ENCODE data around the gene NAT9.

The NAT9 gene

GRCh38 chr17:74779948-74780400 lies 3.8 kb upstream of the NAT9 start:
- peak; percentile 84 for TF ChIP-seq MAX (IDR thresholded peaks at IDR 0.05; ENCODE audit: low read depth, low read length)
- no peak for TF ChIP-seq POLR2A (IDR thresholded peaks at IDR 0.05; ENCODE audit: extremely low read depth, insufficient read length)
- no peak overlapping the region for H3K4me3 ChIP-seq (ENCODE audit: low read depth, low read length)
- peak; percentile 97 for DNase-seq (ENCODE audit: low read depth)

- TF ChIP-seq MYC (IDR thresholded peaks at IDR 0.05; ENCODE audit: low read depth, low read length) (no peak), CTCF (IDR thresholded peaks at IDR 0.05; ENCODE audit: low read depth, low read length) (no peak), POLR2A (IDR thresholded peaks at IDR 0.05; ENCODE audit: extremely low read depth, insufficient read length) (no peak), MAX (IDR thresholded peaks at IDR 0.05; ENCODE audit: low read depth, low read length) (no peak)
- peak overlapping the region; percentile 29 for H3K4me3 ChIP-seq (ENCODE audit: low read depth, low read length)
- peak; percentile 35 for DNase-seq (ENCODE audit: low read depth)
Measured at GRCh38 chr17:74779501-74779900, 3.4 kb upstream of the NAT9 start.

- peak overlapping the region; percentile 29 for H3K4me3 ChIP-seq (ENCODE audit: low read depth, low read length)
- peak; percentile 88 for DNase-seq (ENCODE audit: low read depth)
- peak; percentile 86 for TF ChIP-seq MYC (IDR thresholded peaks at IDR 0.05; ENCODE audit: low read depth, low read length)
- no peak for TF ChIP-seq POLR2A (IDR thresholded peaks at IDR 0.05; ENCODE audit: extremely low read depth, insufficient read length)
- peak; percentile 75; the same call in 1 of the 2 replicates for TF ChIP-seq MAX (IDR thresholded peaks at IDR 0.05; ENCODE audit: low read depth, low read length)
Measured at GRCh38 chr17:74778960-74779359, 2.8 kb upstream of the NAT9 start.

- H3K4me3 ChIP-seq (ENCODE audit: low read depth, low read length), result peak overlapping the region; percentile 83
- TF ChIP-seq CTCF (IDR thresholded peaks at IDR 0.05; ENCODE audit: low read depth, low read length), result no peak
- peak; percentile 41 for TF ChIP-seq MAX (IDR thresholded peaks at IDR 0.05; ENCODE audit: low read depth, low read length)
- DNase-seq (ENCODE audit: low read depth), result peak; percentile 85
Measured at GRCh38 chr17:74777901-74778515, 1.9 kb upstream of the NAT9 start.

- peak overlapping the region; percentile 83 for H3K4me3 ChIP-seq (ENCODE audit: low read depth, low read length)
- TF ChIP-seq CTCF (IDR thresholded peaks at IDR 0.05; ENCODE audit: low read depth, low read length), result no peak
- peak; percentile 42 for DNase-seq (ENCODE audit: low read depth)
Measured at GRCh38 chr17:74776990-74777389, 845 bp upstream of the NAT9 start.

GRCh38 chr17:74775409-74776043 lies 619 bp downstream of the NAT9 start:
- peak overlapping the region; percentile 98 for H3K4me3 ChIP-seq (ENCODE audit: low read depth, low read length)
- TF ChIP-seq MAX (IDR thresholded peaks at IDR 0.05; ENCODE audit: low read depth, low read length), result 0 out of 2 replicates have a peak, but pooled peaks have one; percentile 5
- no peak for TF ChIP-seq MYC (IDR thresholded peaks at IDR 0.05; ENCODE audit: low read depth, low read length)
- TF ChIP-seq CTCF (IDR thresholded peaks at IDR 0.05; ENCODE audit: low read depth, low read length), result no peak
- TF ChIP-seq POLR2A (IDR thresholded peaks at IDR 0.05; ENCODE audit: extremely low read depth, insufficient read length), result no peak
- no peak for DNase-seq (ENCODE audit: low read depth)

All from NB4 (cell line).